ENCODE results near the gene OR6J1.

DNA sequence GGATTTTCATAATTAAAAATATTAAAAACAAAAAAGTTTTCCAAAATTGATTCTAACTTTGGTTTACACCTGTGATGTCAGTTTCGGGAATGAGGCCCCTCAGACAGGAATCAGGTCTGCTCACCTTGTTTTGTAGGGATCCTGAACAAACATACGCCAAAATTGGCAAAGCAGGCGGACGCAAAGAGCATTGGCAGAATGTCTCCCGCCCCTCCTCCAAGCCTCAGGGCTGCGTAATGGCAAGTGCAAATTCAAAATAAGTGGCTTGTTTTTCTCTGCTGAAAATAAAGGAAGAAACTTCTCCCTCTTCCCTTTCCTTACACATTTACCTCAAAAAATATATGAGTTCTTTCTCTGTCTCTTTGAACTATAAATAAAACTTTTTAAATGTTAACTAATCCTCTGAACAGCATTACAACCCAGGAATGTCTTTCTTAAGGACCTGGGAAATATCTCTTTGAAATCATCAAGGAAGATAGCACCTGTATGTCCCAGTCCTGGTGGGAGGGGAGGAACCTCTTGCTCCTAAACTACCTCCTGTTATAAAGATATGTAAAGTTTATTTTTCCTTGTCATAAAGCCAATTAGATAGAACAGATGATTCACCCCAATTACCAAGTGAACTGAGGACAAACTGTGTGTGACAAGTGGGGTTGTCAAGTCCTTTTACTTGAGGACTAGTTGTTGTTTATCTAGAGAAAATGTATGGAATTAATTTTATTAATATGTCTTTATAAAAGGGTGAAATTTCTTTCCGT lies 16.5 kb downstream of the OR6J1 start:
- no peak for TF ChIP-seq CTCF (IDR thresholded peaks at IDR 0.05)
- TF ChIP-seq EP300 (IDR thresholded peaks at IDR 0.05): no peak
- no peak for TF ChIP-seq POLR2A (IDR thresholded peaks at IDR 0.05)

All from tibial nerve (tissue), 4 donors.